MM.1S (cell line): ENCODE data around the gene ATE1.

Experiments
- CTCF ChIP-seq: fragments of 300-600 bp; sonication (generic); IDR thresholded peaks from 2 replicates; pipeline ENCODE4 v1.5.1; 2016; ENCODE audit warnings: antibody characterized with exemption, low read length, mixed read lengths
- EZH2 ChIP-seq: fragments of 300-600 bp; sonication (generic); optimal IDR thresholded peaks from 2 replicates; pipeline ENCODE3; 2017; ENCODE audit warnings: low read depth, mild to moderate bottlenecking, antibody characterized with exemption, low read length, mixed read lengths
- EZH2phosphoT487 ChIP-seq: fragments of 300-600 bp; sonication (generic); IDR thresholded peaks from 2 replicates; pipeline ENCODE4 v1.6.1; 2018; ENCODE audit warnings: antibody characterized with exemption, low read length

GRCh38 chr10:121904888-121905287, 22.9 kb downstream of the ATE1 start:
- TF ChIP-seq CTCF (no peak), EZH2 (no peak), EZH2phosphoT487 (no peak)
